ENCODE results near the gene TENT5C.

Gene TENT5C

DNA sequence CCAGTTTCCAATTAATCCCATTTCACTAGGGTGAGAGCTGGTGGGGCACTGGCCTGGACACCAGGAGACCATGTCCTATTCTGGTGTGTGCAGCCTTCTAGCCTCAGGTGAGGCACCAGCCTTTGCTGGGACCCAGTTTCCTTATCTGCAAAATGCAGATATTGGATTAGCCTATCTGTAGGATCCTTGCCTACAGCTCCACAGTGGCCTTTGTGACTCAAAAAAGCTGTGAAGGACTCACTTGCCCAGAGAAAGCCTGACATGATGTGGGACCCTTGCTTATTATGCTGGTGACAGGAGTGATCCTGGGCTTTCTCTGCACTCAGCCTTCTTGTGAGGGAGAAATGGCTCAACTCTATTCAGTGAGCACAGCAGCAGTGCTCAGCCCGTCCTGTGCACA, 32.3 kb downstream of the TENT5C start:
- DNase-seq (ENCODE audit: low read depth): no peak
- H3K4me3 ChIP-seq (ENCODE audit: low read depth, low read length): no peak overlapping the region
- no peak for TF ChIP-seq MYC (IDR thresholded peaks at IDR 0.05; ENCODE audit: low read depth, low read length)
- TF ChIP-seq, protein P1, sequence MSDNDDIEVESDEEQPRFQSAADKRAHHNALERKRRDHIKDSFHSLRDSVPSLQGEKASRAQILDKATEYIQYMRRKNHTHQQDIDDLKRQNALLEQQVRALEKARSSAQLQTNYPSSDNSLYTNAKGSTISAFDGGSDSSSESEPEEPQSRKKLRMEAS (IDR thresholded peaks at IDR 0.05; ENCODE audit: low read depth, low read length): no peak
- TF ChIP-seq, protein P2, sequence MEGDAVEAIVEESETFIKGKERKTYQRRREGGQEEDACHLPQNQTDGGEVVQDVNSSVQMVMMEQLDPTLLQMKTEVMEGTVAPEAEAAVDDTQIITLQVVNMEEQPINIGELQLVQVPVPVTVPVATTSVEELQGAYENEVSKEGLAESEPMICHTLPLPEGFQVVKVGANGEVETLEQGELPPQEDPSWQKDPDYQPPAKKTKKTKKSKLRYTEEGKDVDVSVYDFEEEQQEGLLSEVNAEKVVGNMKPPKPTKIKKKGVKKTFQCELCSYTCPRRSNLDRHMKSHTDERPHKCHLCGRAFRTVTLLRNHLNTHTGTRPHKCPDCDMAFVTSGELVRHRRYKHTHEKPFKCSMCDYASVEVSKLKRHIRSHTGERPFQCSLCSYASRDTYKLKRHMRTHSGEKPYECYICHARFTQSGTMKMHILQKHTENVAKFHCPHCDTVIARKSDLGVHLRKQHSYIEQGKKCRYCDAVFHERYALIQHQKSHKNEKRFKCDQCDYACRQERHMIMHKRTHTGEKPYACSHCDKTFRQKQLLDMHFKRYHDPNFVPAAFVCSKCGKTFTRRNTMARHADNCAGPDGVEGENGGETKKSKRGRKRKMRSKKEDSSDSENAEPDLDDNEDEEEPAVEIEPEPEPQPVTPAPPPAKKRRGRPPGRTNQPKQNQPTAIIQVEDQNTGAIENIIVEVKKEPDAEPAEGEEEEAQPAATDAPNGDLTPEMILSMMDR (IDR thresholded peaks at IDR 0.05; ENCODE audit: low read depth, low read length): no peak
- TF ChIP-seq POLR2A (IDR thresholded peaks at IDR 0.05; ENCODE audit: extremely low read depth, insufficient read length): no peak

DNA sequence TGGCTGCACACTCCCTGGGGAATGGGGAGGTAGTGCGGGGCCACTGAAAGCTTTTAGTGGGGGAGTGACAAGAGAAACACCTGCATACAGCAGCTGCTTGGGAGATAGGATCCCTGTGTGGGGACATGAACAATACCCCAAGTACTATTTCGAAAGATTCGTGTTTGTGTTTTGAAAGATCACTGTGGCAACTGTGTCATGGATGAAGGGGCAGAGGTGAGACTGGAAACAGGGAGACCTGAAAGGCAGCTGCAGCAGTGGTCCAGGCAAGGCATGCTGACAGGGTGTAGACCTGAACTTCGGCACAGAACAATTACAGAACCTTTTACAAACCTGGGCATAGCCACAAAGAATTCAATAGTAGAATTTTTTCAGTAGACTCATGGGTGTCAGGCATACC, 32.9 kb downstream of the TENT5C start:
- H3K4me3 ChIP-seq (ENCODE audit: low read depth, low read length): no peak overlapping the region
- peak; percentile 40 for DNase-seq (ENCODE audit: low read depth)
- TF ChIP-seq, protein P1 (IDR thresholded peaks at IDR 0.05; ENCODE audit: low read depth, low read length): no peak
- TF ChIP-seq, protein P2 (IDR thresholded peaks at IDR 0.05; ENCODE audit: low read depth, low read length): no peak
- no peak for TF ChIP-seq MYC (IDR thresholded peaks at IDR 0.05; ENCODE audit: low read depth, low read length)
- TF ChIP-seq POLR2A (IDR thresholded peaks at IDR 0.05; ENCODE audit: extremely low read depth, insufficient read length): no peak

DNA sequence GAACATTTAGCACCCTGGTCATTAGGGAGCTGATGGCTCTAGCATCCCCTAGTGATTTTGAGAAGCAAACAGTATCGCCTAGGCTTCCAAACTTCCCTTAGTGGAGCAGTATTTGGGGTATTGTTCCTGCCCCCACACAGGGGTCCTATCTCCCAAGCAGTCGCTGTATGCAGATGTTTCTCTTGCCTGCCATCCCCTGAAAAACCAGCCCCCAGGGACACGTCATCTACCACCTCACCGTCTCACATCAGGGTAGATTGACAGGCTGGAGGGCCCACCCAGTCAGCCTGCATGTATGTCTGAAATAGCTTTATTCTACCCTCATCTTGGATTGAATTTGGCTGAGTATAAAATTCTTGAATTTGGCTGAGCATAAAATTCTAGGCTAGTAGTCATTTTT, 33.9 kb downstream of the TENT5C start:
- no peak for DNase-seq (ENCODE audit: low read depth)
- H3K4me3 ChIP-seq (ENCODE audit: low read depth, low read length): no peak overlapping the region
- TF ChIP-seq POLR2A (IDR thresholded peaks at IDR 0.05; ENCODE audit: extremely low read depth, insufficient read length) (no peak), MYC (IDR thresholded peaks at IDR 0.05; ENCODE audit: low read depth, low read length) (no peak)
- TF ChIP-seq, protein P1 (IDR thresholded peaks at IDR 0.05; ENCODE audit: low read depth, low read length): no peak
- TF ChIP-seq, protein P2 (IDR thresholded peaks at IDR 0.05; ENCODE audit: low read depth, low read length): no peak

DNA sequence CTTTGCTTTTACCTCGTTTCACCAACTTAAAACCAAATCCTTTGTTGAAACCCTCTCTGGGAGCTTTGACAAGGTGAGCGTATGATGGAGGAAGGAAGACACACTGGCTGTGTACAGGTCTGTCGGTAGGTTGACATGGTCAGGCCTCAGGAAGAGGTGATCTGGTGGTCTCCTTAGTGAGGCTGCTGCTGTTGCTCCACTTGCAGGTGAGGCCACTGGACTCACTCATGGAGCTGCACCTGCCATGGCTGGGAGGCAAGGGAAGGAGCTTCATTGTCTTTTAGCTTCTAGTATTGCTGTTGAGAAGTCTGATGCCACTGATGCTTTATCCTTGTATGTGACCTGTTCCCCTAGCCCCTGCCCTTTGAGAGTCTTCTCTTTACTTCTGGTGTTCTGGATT, 35.7 kb downstream of the TENT5C start:
- H3K4me3 ChIP-seq (ENCODE audit: low read depth, low read length): no peak overlapping the region
- no peak for DNase-seq (ENCODE audit: low read depth)
- TF ChIP-seq, protein P2 (IDR thresholded peaks at IDR 0.05; ENCODE audit: low read depth, low read length): no peak
- TF ChIP-seq MYC (IDR thresholded peaks at IDR 0.05; ENCODE audit: low read depth, low read length): no peak
- no peak for TF ChIP-seq POLR2A (IDR thresholded peaks at IDR 0.05; ENCODE audit: extremely low read depth, insufficient read length)
- TF ChIP-seq, protein P1 (IDR thresholded peaks at IDR 0.05; ENCODE audit: low read depth, low read length): no peak

DNA sequence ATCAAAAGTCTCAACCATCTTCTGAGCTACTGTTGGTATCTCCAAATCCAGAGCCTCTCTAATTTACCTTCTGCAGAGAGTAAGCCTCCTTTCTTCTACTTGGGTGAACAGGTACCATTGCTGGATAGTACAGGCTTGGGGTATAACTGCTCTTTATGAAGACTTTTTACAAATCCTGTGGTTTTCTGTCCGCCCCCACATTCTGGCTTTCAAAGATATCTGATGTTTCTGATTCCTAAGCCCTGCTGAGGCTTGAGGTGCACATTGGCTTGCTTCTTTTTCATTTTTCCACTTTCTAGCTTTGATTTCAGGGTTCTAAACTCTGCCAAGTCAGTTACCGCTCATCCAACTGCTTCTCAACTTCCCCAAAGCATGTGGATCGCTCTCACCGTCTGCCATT, 37.1 kb downstream of the TENT5C start:
- TF ChIP-seq, protein P1 (IDR thresholded peaks at IDR 0.05; ENCODE audit: low read depth, low read length): no peak
- no peak for TF ChIP-seq MYC (IDR thresholded peaks at IDR 0.05; ENCODE audit: low read depth, low read length)
- TF ChIP-seq, protein P2 (IDR thresholded peaks at IDR 0.05; ENCODE audit: low read depth, low read length): no peak
- TF ChIP-seq POLR2A (IDR thresholded peaks at IDR 0.05; ENCODE audit: extremely low read depth, insufficient read length): no peak
- no peak overlapping the region for H3K4me3 ChIP-seq (ENCODE audit: low read depth, low read length)
- DNase-seq (ENCODE audit: low read depth): no peak

DNA sequence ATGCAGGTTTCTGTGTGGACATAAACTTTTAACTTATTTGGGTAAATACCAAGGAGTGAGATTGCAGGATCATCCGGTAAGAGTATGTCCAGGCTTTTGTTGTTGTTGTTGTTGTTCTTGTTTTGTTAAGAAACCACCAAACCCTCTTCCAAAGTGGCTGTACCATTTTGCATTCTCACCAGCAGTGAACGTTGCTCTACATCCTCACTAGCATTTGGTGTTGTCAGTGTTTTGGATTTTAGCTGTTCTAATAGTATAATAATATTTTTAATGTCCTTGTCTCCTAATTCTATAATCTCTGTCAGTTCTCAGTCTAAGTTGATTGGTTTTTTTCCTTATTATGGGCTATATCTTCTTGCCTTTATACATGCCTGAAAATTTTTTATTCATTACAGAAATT, 37.8 kb downstream of the TENT5C start:
- H3K4me3 ChIP-seq (ENCODE audit: low read depth, low read length): no peak overlapping the region
- no peak for TF ChIP-seq MYC (IDR thresholded peaks at IDR 0.05; ENCODE audit: low read depth, low read length)
- TF ChIP-seq POLR2A (IDR thresholded peaks at IDR 0.05; ENCODE audit: extremely low read depth, insufficient read length): no peak
- TF ChIP-seq, protein P1 (IDR thresholded peaks at IDR 0.05; ENCODE audit: low read depth, low read length): no peak
- TF ChIP-seq, protein P2 (IDR thresholded peaks at IDR 0.05; ENCODE audit: low read depth, low read length): no peak
- DNase-seq (ENCODE audit: low read depth): no peak

All from NB4 (cell line).